ENCODE measurements around the gene LIN28B.

GRCh38 chr6:105001906-105002305, 45.0 kb downstream of the LIN28B start:
- TF ChIP-seq POLR2AphosphoS5 (IDR thresholded peaks at IDR 0.05; ENCODE audit: low read depth, low read length) (no peak), POLR2A (IDR thresholded peaks at IDR 0.05; ENCODE audit: low read depth, low read length) (no peak), TAF1 (IDR thresholded peaks at IDR 0.05; ENCODE audit: borderline replicate concordance, low read depth, low read length) (no peak)
